Activated T-helper 2 cell treated with anti-CD3 and anti-CD28 coated beads, Interferon-gamma antibody, Interleukin-2, Interleukin-4, amounts not matched to agents 10 μg/mL and 5 μg/mL and 100 μg/mL, durations not matched to agents 14 hours and 24 hours and 36 hours (primary cell): ENCODE data around the gene GRK3. TPM values are rescaled to one million over a fixed set of nuclear protein-coding genes. Genes with fewer than 3 reads are reported as not detected.

ENCODE experiments used
- DNase-seq: peaks from one replicate; pipeline ENCODE4 v3.0.0; 2021; ENCODE audit warnings: low spot score
- H3K27ac Mint-ChIP-seq: one replicate; pipeline ENCODE4 v1.8.0; 2021; ENCODE audit warnings: mixed read lengths
- H3K27me3 Mint-ChIP-seq: one replicate; pipeline ENCODE4 v1.8.0; 2021; ENCODE audit warnings: low read depth, mixed read lengths
- H3K36me3 Mint-ChIP-seq: one replicate; pipeline ENCODE4 v1.8.0; 2021; ENCODE audit warnings: low read depth, mixed read lengths
- H3K4me1 Mint-ChIP-seq: one replicate; pipeline ENCODE4 v1.8.0; 2021; ENCODE audit warnings: low read depth, mixed read lengths
- H3K4me3 Mint-ChIP-seq: one replicate; pipeline ENCODE4 v1.8.0; 2021; ENCODE audit warnings: low read depth, mild to moderate bottlenecking, moderate library complexity, mixed read lengths
- H3K9me3 Mint-ChIP-seq: one replicate; pipeline ENCODE4 v1.8.0; 2021; ENCODE audit warnings: mixed read lengths
- intact Hi-C: fragments of 100-400 bp; cut with micrococcal nuclease; formaldehyde crosslinking; loops from one replicate; pipeline ENCODE4 v1.15.1; 2023
- total RNA-seq: library from RNA; stranded (reverse); gene quantifications from 2 replicates; pipeline ENCODE4 v1.2.3, GENCODE V29; 2022

GRK3 gene
- total RNA-seq, 1 donor from 2014 or later, result 60.2 TPM

DNA sequence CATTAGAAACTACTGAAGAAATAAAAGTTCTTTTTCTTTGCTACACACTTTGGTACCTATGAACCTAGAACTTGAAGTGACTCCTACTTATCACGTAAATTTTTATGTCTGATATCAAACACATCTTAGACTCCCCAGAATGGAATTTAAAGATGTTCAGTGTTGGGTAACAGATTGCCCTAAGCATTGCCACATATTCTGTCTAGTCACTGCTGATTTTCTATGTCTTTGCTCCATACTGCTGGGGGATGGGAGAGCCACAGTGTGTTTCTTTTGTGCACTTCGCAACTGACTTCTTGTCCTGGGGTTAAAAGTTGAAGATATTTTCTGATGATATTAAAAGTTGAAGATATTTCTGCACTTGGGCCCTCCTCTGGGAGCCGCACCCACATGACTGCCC lies 158.2 kb downstream of the GRK3 start:
- H3K9me3 Mint-ChIP-seq, result no peaks in the 10 kb centered on the region
- H3K27ac Mint-ChIP-seq, result peak overlapping the region; percentile 74
- DNase-seq, result no peak
- intact Hi-C loops, result no loop called here
- no peaks in the 10 kb centered on the region for H3K27me3 Mint-ChIP-seq
- H3K4me1 Mint-ChIP-seq, result peaks cover 37% of the 10 kb centered on the region
- H3K36me3 Mint-ChIP-seq, result peaks cover 74% of the 10 kb centered on the region
- H3K4me3 Mint-ChIP-seq, result no peak overlapping the region

DNA sequence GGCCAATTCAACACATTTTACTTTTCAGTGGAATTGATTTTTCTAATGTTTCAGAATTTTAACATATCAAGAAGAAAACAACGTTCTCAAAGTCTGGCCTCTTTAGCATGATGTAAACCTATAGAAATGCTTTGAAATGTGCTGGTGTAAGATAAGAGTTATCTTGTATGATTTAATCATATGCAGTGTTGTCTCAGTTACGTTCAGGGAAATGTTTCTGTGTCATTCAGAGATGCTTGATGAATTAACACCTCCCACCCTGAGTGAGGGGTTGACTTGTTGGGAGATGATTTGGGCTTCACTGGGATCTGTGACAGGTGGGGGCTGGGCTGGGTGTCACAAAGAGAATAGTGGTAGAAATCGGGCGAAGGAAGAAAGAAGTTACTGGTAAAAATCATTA lies 161.8 kb downstream of the GRK3 start:
- Mint-ChIP-seq H3K27me3 (no peaks in the 10 kb centered on the region), H3K4me3 (peak overlapping the region; percentile 24), H3K36me3 (peaks cover 61% of the 10 kb centered on the region), H3K9me3 (no peaks in the 10 kb centered on the region), H3K4me1 (peaks cover 42% of the 10 kb centered on the region), H3K27ac (peak overlapping the region; percentile 96)
- intact Hi-C loops, result loop anchor here (1.0 to 2.0 kb wide), 4 partner anchors 10 to 47 kb away; no protein-coding TSS in a partner anchor
- DNase-seq, result no peak

DNA sequence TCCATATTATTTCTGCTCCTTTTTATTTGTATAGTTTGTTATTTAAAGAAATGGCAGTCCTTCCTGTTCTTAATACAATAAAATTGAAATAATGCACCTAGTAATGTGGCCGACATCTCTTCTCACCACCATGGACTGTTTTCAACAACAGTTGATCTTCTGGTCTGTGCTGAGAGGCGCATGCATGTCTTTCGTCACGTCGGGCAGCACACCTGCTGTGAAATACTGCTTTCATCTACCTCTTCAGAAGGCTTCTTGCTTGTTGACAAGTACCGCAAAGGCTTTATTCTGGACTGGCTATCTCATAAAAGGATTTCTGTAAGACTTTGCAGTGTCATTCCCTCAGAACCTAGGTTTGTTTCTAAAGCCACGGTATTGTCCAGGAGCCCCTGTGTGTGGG lies 163.6 kb downstream of the GRK3 start:
- no peak overlapping the region for H3K4me3 Mint-ChIP-seq
- no peak for DNase-seq
- H3K27ac Mint-ChIP-seq, result peak overlapping the region; percentile 60
- peaks cover 45% of the 10 kb centered on the region for H3K4me1 Mint-ChIP-seq
- intact Hi-C loops, result no loop called here
- peaks cover 55% of the 10 kb centered on the region for H3K36me3 Mint-ChIP-seq
- no peaks in the 10 kb centered on the region for H3K9me3 Mint-ChIP-seq
- no peaks in the 10 kb centered on the region for H3K27me3 Mint-ChIP-seq

DNA sequence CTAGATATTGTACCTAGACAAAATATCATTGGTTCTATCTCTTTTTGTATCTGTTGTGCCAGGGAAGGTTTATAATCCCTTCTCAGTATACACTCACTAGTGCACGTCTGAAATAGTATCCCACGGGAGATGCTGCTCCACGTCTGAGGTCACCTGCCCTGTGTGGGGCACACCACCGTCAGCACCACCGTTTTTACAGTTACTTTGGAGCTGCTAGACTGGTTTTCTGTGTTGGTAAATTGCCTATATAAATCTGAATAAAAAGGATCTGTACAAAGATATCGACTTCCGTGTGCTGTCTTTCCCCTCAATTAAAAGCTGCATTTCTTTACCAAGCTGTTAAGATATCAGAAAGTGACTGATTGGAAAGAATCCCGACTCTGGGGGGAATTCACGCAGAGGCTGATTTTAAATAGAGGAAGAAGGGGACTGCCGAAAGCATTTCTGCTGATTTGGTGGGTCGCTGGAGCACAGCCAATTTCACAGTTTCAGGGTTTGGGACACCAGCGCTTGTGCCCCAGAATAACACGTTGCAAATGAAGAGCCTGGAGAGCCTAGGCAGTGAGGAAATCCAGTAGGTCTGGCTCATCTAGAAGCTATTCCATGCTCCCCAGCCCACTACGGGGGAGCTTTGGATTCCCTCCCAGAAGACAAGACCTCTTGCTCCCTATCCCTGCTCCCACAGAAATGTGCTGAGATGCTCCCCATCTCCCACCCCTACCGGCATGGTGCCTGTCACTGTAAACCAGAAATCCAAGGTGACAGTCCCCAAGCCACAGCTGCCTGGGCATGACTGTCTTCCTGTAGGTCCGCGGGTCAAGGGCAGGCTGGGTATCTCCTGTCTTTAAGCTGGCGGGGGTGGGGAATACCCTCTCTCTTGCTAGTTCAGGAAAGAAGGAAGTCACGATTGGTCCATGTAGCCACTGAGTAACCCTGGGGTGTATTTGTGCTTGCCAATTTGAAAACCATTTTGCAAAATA lies 164.8 kb downstream of the GRK3 start:
- Mint-ChIP-seq H3K4me1 (peaks cover 42% of the 10 kb centered on the region), H3K27me3 (no peaks in the 10 kb centered on the region), H3K9me3 (peaks cover 4% of the 10 kb centered on the region), H3K4me3 (no peak overlapping the region), H3K36me3 (peaks cover 50% of the 10 kb centered on the region), H3K27ac (peak overlapping the region; percentile 53)
- intact Hi-C loops, result no loop called here
- DNase-seq, result no peak

DNA sequence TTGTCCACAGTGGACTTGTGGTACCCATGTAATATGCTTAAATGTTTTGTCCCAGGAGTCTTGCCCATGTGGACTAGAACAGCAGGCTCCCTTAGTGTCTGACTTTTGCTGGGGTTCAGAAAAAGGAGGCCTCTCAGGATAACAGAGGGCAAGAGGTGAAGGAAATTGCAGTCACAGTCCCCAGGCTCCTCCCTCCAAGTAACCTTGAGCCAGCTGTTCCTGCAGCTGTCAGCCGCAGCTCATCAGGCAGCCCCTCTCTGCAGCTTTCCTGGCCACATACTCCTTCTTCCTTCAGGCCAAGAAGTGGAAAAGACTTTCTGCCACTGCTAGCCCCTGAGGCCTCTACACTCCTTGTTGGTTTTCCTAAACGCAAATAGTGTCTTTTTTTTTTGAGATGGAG lies 171.2 kb downstream of the GRK3 start:
- DNase-seq, result no peak
- peaks cover 58% of the 10 kb centered on the region for H3K4me1 Mint-ChIP-seq
- H3K27me3 Mint-ChIP-seq, result no peaks in the 10 kb centered on the region
- intact Hi-C loops, result loop anchor here (1.0 to 2.0 kb wide), 4 partner anchors 9 to 249 kb away; no protein-coding TSS in a partner anchor
- peaks cover 5% of the 10 kb centered on the region for H3K9me3 Mint-ChIP-seq
- H3K27ac Mint-ChIP-seq, result peak overlapping the region; percentile 99
- H3K36me3 Mint-ChIP-seq, result peaks cover 46% of the 10 kb centered on the region
- H3K4me3 Mint-ChIP-seq, result no peak overlapping the region

DNA sequence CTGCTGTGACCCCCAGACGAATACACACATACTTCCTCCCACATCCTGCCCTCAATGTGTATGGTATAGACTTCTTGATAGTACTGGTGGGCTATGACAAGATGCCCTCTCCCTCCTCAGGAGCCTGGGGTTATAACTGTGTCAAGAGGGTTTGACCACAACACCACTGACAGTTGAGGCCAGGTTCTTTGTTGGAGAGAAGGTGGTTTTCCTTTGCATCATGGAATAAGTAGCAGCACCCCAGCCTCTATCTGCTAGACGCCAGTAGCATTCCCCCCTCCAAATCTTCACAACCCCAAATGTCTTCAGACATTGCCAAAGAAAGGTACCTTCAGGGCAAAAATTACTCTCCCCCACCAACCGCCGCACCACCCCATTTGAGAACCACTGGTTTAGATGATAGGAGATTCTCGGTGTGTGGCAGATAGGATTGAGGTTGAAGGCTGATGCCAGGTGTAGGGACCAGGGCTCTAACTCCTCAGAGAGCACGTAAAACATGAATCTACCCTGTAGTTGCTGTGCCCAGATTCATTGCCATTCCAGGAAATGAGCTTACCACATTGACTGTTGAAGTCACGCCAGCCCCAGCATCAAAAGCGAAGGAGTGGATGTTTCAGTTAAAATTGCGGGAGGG lies 172.0 kb downstream of the GRK3 start:
- peak; percentile 74 for DNase-seq
- Mint-ChIP-seq H3K4me1 (peaks cover 56% of the 10 kb centered on the region), H3K36me3 (peaks cover 50% of the 10 kb centered on the region), H3K9me3 (peaks cover 5% of the 10 kb centered on the region), H3K27me3 (no peaks in the 10 kb centered on the region), H3K4me3 (peak overlapping the region; percentile 54), H3K27ac (peak overlapping the region; percentile 99)
- intact Hi-C loops, result loop anchor here (1.0 to 2.0 kb wide), 4 partner anchors 10 to 250 kb away; no protein-coding TSS in a partner anchor

DNA sequence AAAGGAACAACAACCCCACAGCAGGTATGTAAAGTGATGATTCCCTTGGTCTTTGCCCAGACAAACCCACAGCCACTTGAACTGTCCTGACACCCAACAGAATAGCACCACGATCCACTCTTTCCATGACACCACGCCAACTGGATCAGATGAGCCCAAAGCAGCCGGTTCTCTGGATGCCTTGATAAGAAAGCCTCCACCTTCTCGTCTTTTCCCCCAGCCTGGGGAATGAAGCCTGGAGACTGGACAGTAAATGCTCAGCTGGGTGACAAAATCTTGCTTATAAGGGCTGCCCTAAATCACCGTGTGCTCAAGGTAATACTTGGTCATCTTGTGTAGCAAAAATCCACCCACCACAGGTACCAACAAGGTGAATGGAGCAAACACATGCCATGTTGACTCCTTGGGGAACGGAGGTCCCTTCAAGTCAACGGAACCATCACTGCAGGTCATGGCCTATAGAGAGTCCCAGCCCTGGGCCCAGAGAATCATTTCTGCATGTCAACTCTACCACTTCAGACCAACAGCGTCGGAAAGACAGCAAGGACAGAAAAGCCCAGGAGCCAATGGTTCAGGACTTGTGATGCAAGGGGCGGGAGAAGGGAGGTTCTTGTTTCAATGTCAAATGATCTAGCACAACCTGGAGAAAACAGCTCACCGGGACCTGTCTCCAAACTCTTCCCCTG lies 175.3 kb downstream of the GRK3 start:
- no peak for DNase-seq
- H3K36me3 Mint-ChIP-seq, result peaks cover 44% of the 10 kb centered on the region
- H3K9me3 Mint-ChIP-seq, result no peaks in the 10 kb centered on the region
- H3K27me3 Mint-ChIP-seq, result no peaks in the 10 kb centered on the region
- no peak overlapping the region for H3K4me3 Mint-ChIP-seq
- H3K27ac Mint-ChIP-seq, result peak overlapping the region; percentile 39
- peaks cover 69% of the 10 kb centered on the region for H3K4me1 Mint-ChIP-seq
- intact Hi-C loops, result no loop called here

DNA sequence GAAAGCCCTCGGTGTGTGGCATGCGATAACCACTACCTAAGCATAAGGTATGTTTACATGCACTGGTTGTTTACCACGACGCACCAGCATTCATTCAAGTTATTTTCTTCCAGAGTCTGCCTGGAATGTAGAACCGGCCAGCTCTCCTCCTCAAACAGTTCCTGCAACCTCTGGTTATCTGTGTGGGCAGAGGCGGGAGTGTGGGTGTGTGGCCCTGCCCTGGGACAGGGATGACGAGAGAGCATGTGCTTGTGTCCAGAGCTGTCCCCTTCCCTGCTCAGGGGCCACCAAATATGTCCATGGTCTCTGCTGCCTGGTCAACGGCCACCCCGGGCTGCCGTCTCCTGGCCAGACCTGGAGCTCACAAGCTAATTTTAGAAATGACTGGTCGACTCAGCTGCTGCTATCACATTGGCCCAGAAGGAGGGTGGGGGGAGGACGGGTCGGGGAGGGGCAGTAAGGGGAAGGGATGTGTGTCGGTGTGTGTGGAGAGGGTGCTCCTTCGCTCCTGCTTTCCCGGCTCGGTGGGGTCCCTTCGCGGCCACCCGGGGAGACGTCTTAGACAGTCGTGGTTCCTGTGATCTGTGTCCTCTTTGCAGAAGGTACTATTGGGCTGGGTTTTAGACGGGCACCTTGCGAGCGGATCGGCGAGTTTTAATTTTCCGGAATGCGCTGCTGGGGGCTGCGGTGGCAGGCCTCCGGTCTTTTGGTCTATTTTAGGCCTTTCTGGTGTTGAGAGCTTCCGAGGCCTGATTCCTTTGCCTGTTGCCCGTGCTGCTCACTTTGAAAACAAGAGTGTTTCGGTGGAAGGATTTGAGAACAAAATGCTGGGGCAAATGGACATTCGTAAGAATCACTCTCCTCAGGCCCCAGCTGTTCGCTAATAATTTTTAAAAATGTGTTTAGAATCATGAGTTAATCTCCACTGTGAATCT lies 177.5 kb downstream of the GRK3 start, which contains the start of gene MYO18B:
Gene MYO18B, plus strand, starts transcription at position 497 of the 935 bp plus-strand sequence. CDS start 18,905 bp downstream, outside the sequence.
- peaks cover 66% of the 10 kb centered on the region for H3K4me1 Mint-ChIP-seq
- H3K9me3 Mint-ChIP-seq, result no peaks in the 10 kb centered on the region
- H3K36me3 Mint-ChIP-seq, result peaks cover 46% of the 10 kb centered on the region
- no peak for DNase-seq
- H3K27ac Mint-ChIP-seq, result peak within 1 kb of the TSS; percentile 91
- intact Hi-C loops, result no loop called here
- no peak within 1 kb of the TSS for H3K4me3 Mint-ChIP-seq
- no peaks in the 10 kb centered on the region for H3K27me3 Mint-ChIP-seq

DNA sequence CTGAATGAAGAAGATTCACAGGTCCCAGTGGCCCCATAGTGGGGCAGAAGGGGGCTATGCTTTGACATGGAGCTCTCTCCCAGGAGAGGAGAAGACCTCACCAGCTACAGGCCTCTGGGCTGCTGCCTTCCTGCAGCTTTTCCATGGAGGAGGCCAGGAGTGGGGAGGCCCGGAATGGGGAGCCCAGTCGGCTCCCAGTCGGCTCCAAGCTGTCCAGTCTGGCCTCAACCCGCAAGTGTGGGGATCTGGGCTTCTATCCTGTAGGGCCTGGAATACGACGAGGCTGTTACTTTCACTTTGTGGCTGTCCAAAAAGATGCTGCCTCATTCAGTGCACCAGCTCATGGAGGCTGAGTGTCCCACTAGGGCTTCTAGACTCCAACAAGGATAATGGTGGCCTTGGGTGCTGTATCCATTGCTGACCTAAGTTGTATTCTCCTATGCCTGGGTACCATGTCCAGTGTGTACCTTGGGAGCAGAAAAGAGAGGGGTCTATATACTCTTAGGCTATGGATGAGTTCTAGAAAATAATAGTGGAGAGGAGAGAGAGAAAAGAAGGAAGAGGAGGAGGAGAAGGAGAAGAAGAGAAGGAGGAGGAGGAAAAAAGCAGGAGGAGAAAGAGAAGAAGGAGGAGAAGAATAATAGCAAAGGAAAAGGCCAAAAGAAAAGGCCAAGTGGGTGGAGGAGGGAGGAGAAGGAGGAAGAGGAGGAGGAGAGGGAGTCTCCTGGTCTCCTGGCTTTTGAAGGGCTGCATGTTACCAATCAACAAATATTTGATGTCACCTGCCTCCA lies 178.6 kb downstream of the GRK3 start:
- H3K36me3 Mint-ChIP-seq, result peaks cover 52% of the 10 kb centered on the region

DNA sequence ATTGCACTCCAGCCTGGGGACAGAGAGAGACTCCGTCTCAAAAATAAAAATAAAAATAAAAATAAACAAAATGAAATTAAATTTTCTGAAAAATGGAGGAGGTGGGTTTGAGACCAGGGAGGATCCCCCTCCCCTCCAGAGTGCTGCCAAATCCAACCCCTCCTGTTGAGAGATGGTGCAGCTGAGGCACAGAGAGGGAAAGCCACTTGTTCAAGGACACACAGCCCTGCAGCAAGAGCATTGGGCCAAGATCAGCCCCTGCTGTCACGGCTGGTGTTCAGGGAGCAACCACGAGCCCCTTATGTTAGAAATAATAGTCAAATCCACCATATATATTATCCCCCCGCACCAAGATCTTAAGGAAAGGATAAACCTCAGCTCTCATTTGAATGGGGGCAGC lies 180.2 kb downstream of the GRK3 start:
- DNase-seq, result no peak
- Mint-ChIP-seq H3K27ac (peak overlapping the region; percentile 74), H3K4me3 (no peak overlapping the region), H3K9me3 (no peaks in the 10 kb centered on the region), H3K27me3 (no peaks in the 10 kb centered on the region), H3K4me1 (peaks cover 76% of the 10 kb centered on the region), H3K36me3 (peaks cover 54% of the 10 kb centered on the region)
- intact Hi-C loops, result loop anchor here (5.0 kb wide), 1 partner anchor 672 kb away; no protein-coding TSS in a partner anchor

More for the DNA sequence above, 178.6 kb downstream of the GRK3 start:
- intact Hi-C loops, result no loop called here
- DNase-seq, result no peak
- Mint-ChIP-seq H3K9me3 (no peaks in the 10 kb centered on the region), H3K27ac (peak overlapping the region; percentile 91), H3K27me3 (no peaks in the 10 kb centered on the region), H3K4me1 (peaks cover 67% of the 10 kb centered on the region), H3K4me3 (no peak overlapping the region)

DNA sequence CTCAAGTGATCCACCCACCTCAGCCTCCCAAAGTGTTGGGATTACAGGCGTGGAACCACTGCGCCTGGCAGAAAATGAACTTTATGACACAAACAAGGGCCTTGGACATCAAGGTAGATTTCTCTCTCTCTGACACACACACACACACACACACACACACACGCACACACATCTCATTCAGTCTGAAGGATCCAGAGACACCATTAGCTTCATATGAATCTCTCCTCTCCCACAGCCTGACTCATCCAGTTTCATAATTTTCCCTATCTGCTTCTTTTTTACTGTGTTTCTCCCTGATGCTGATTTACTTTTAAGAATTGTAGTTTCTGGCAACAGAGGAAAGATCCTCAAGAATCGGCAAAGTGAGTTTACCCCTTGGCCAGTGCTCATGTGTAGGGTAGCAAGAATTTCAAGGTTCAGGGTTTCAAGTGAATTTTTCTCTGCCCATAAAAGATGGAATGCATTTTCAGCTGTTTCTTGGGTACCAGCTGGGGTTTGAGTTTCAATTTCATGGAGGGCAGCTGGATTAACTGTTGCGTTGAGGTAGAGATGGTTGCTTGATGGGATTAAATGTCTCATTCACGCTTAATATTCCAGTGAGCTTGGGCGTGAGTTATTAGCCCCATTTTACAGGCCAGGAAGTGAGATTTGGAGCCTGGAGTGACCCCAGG lies 181.0 kb downstream of the GRK3 start:
- H3K27me3 Mint-ChIP-seq, result no peaks in the 10 kb centered on the region
- H3K9me3 Mint-ChIP-seq, result no peaks in the 10 kb centered on the region
- intact Hi-C loops, result loop anchor here (1.0 to 5.0 kb wide), 4 partner anchors 9 to 673 kb away; no protein-coding TSS in a partner anchor
- H3K4me3 Mint-ChIP-seq, result peak overlapping the region; percentile 33
- peaks cover 78% of the 10 kb centered on the region for H3K4me1 Mint-ChIP-seq
- peak overlapping the region; percentile 100 for H3K27ac Mint-ChIP-seq
- DNase-seq, result no peak
- peaks cover 58% of the 10 kb centered on the region for H3K36me3 Mint-ChIP-seq
